ENCODE data around the gene PDP2.
"Not testable (repeated sequence)": the region's sequence is repeated elsewhere in the genome, so short reads cannot be mapped to it uniquely, and the experiment has no call there.

The PDP2 gene

GRCh38 chr16:66856801-66857200, 23.5 kb upstream of the PDP2 start:
- Histone ChIP-seq H3K4me1 (ENCODE audit: insufficient read depth, low read length) (peaks cover 6% of the 10 kb centered on the region), H3K9ac (ENCODE audit: low read length) (no peak overlapping the region), H3K27ac (ENCODE audit: low read depth, low read length) (no peak overlapping the region)

GRCh38 chr16:66857437-66857836, 22.9 kb upstream of the PDP2 start:
- H3K27ac ChIP-seq (ENCODE audit: low read depth, low read length) = no peak overlapping the region
- H3K27me3 ChIP-seq (ENCODE audit: control insufficient read depth in 1 of 2, insufficient read depth in 2 of 2, low read length in 2 of 2) = no peaks in the 10 kb centered on the region
- H3K9me3 ChIP-seq (ENCODE audit: low read length) = no peaks in the 10 kb centered on the region
- H3K9ac ChIP-seq (ENCODE audit: low read length) = no peak overlapping the region
- no peak overlapping the region for H3K4me3 ChIP-seq (ENCODE audit: low read depth in 1 of 2, low read length in 2 of 2)
- H3K36me3 ChIP-seq (ENCODE audit: insufficient read depth, low read length) = no peaks in the 10 kb centered on the region
- peaks cover 6% of the 10 kb centered on the region for H3K4me1 ChIP-seq (ENCODE audit: insufficient read depth, low read length)

More at GRCh38 chr16:66856801-66857200, 23.5 kb upstream of the PDP2 start:
- Histone ChIP-seq H3K9me3 (ENCODE audit: low read length) (no peaks in the 10 kb centered on the region), H3K36me3 (ENCODE audit: insufficient read depth, low read length) (no peaks in the 10 kb centered on the region), H3K4me3 (ENCODE audit: low read depth in 1 of 2, low read length in 2 of 2) (no peak overlapping the region), H3K27me3 (ENCODE audit: control insufficient read depth in 1 of 2, insufficient read depth in 2 of 2, low read length in 2 of 2) (no peaks in the 10 kb centered on the region)

- H3K4me3 ChIP-seq (ENCODE audit: low read depth in 1 of 2, low read length in 2 of 2) = no peak overlapping the region
- no peaks in the 10 kb centered on the region for H3K36me3 ChIP-seq (ENCODE audit: insufficient read depth, low read length)
- H3K4me1 ChIP-seq (ENCODE audit: insufficient read depth, low read length) = peaks cover 6% of the 10 kb centered on the region
- no peak overlapping the region for H3K9ac ChIP-seq (ENCODE audit: low read length)
- H3K9me3 ChIP-seq (ENCODE audit: low read length) = no peaks in the 10 kb centered on the region
- H3K27me3 ChIP-seq (ENCODE audit: control insufficient read depth in 1 of 2, insufficient read depth in 2 of 2, low read length in 2 of 2) = no peaks in the 10 kb centered on the region
- no peak overlapping the region for H3K27ac ChIP-seq (ENCODE audit: low read depth, low read length)
These were observed 21.4 kb upstream of the PDP2 start for GRCh38 chr16:66858740-66859396.

- Histone ChIP-seq H3K27me3 (ENCODE audit: control insufficient read depth in 1 of 2, insufficient read depth in 2 of 2, low read length in 2 of 2) (no peaks in the 10 kb centered on the region), H3K27ac (ENCODE audit: low read depth, low read length) (no peak overlapping the region), H3K4me1 (ENCODE audit: insufficient read depth, low read length) (peaks cover 6% of the 10 kb centered on the region)
These were observed 20.8 kb upstream of the PDP2 start for GRCh38 chr16:66859397-66860068.

GRCh38 chr16:66862023-66862520, 18.2 kb upstream of the PDP2 start:
- Histone ChIP-seq H3K36me3 (ENCODE audit: insufficient read depth, low read length) (no peaks in the 10 kb centered on the region), H3K4me3 (ENCODE audit: low read depth in 1 of 2, low read length in 2 of 2) (no peak overlapping the region), H3K4me1 (ENCODE audit: insufficient read depth, low read length) (peaks cover 6% of the 10 kb centered on the region), H3K9me3 (ENCODE audit: low read length) (no peaks in the 10 kb centered on the region), H3K27ac (ENCODE audit: low read depth, low read length) (no peak overlapping the region), H3K9ac (ENCODE audit: low read length) (no peak overlapping the region), H3K27me3 (ENCODE audit: control insufficient read depth in 1 of 2, insufficient read depth in 2 of 2, low read length in 2 of 2) (no peaks in the 10 kb centered on the region)

More at GRCh38 chr16:66859397-66860068, 20.8 kb upstream of the PDP2 start:
- H3K9me3 ChIP-seq (ENCODE audit: low read length) = no peaks in the 10 kb centered on the region
- H3K4me3 ChIP-seq (ENCODE audit: low read depth in 1 of 2, low read length in 2 of 2) = no peak overlapping the region
- H3K9ac ChIP-seq (ENCODE audit: low read length) = no peak overlapping the region
- H3K36me3 ChIP-seq (ENCODE audit: insufficient read depth, low read length) = no peaks in the 10 kb centered on the region

- Histone ChIP-seq H3K9ac (ENCODE audit: low read length) (no peak overlapping the region), H3K27ac (ENCODE audit: low read depth, low read length) (no peak overlapping the region), H3K27me3 (ENCODE audit: control insufficient read depth in 1 of 2, insufficient read depth in 2 of 2, low read length in 2 of 2) (no peaks in the 10 kb centered on the region), H3K4me3 (ENCODE audit: low read depth in 1 of 2, low read length in 2 of 2) (no peak overlapping the region), H3K4me1 (ENCODE audit: insufficient read depth, low read length) (peaks cover 6% of the 10 kb centered on the region), H3K36me3 (ENCODE audit: insufficient read depth, low read length) (no peaks in the 10 kb centered on the region), H3K9me3 (ENCODE audit: low read length) (no peaks in the 10 kb centered on the region)
These were observed 16.6 kb upstream of the PDP2 start for GRCh38 chr16:66863707-66864106.

GRCh38 chr16:66869424-66869823, 10.9 kb upstream of the PDP2 start:
- no peaks in the 10 kb centered on the region for H3K27me3 ChIP-seq (ENCODE audit: control insufficient read depth in 1 of 2, insufficient read depth in 2 of 2, low read length in 2 of 2)
- no peak overlapping the region for H3K27ac ChIP-seq (ENCODE audit: low read depth, low read length)
- no peak overlapping the region for H3K4me3 ChIP-seq (ENCODE audit: low read depth in 1 of 2, low read length in 2 of 2)
- H3K9me3 ChIP-seq (ENCODE audit: low read length) = no peaks in the 10 kb centered on the region
- no peaks in the 10 kb centered on the region for H3K36me3 ChIP-seq (ENCODE audit: insufficient read depth, low read length)
- H3K9ac ChIP-seq (ENCODE audit: low read length) = no peak overlapping the region
- peaks cover 3% of the 10 kb centered on the region for H3K4me1 ChIP-seq (ENCODE audit: insufficient read depth, low read length)

- H3K27me3 ChIP-seq (ENCODE audit: control insufficient read depth in 1 of 2, insufficient read depth in 2 of 2, low read length in 2 of 2); H3K4me3 ChIP-seq (ENCODE audit: low read depth in 1 of 2, low read length in 2 of 2); H3K9ac ChIP-seq (ENCODE audit: low read length); H3K36me3 ChIP-seq (ENCODE audit: insufficient read depth, low read length); H3K4me1 ChIP-seq (ENCODE audit: insufficient read depth, low read length); H3K27ac ChIP-seq (ENCODE audit: low read depth, low read length); H3K9me3 ChIP-seq (ENCODE audit: low read length): not testable (repeated sequence)
These were observed 9.0 kb upstream of the PDP2 start for GRCh38 chr16:66871363-66871762.

GRCh38 chr16:66871840-66872239, 8.5 kb upstream of the PDP2 start:
- Histone ChIP-seq H3K4me3 (ENCODE audit: low read depth in 1 of 2, low read length in 2 of 2) (no peak overlapping the region), H3K27me3 (ENCODE audit: control insufficient read depth in 1 of 2, insufficient read depth in 2 of 2, low read length in 2 of 2) (no peaks in the 10 kb centered on the region), H3K9ac (ENCODE audit: low read length) (no peak overlapping the region), H3K9me3 (ENCODE audit: low read length) (no peaks in the 10 kb centered on the region), H3K36me3 (ENCODE audit: insufficient read depth, low read length) (no peaks in the 10 kb centered on the region), H3K27ac (ENCODE audit: low read depth, low read length) (no peak overlapping the region), H3K4me1 (ENCODE audit: insufficient read depth, low read length) (peaks cover 3% of the 10 kb centered on the region)

- peak overlapping the region; percentile 14 to 41 for H3K4me3 ChIP-seq (ENCODE audit: low read depth in 1 of 2, low read length in 2 of 2)
- no peaks in the 10 kb centered on the region for H3K27me3 ChIP-seq (ENCODE audit: control insufficient read depth in 1 of 2, insufficient read depth in 2 of 2, low read length in 2 of 2)
- no peak overlapping the region for H3K9ac ChIP-seq (ENCODE audit: low read length)
- peaks cover 3% of the 10 kb centered on the region for H3K4me1 ChIP-seq (ENCODE audit: insufficient read depth, low read length)
- no peak overlapping the region for H3K27ac ChIP-seq (ENCODE audit: low read depth, low read length)
- H3K9me3 ChIP-seq (ENCODE audit: low read length) = no peaks in the 10 kb centered on the region
- no peaks in the 10 kb centered on the region for H3K36me3 ChIP-seq (ENCODE audit: insufficient read depth, low read length)
These were observed 7.8 kb upstream of the PDP2 start for GRCh38 chr16:66872559-66872942.

- H3K36me3 ChIP-seq (ENCODE audit: insufficient read depth, low read length) = no peaks in the 10 kb centered on the region
- H3K9ac ChIP-seq (ENCODE audit: low read length) = no peak overlapping the region
- H3K4me3 ChIP-seq (ENCODE audit: low read depth in 1 of 2, low read length in 2 of 2) = peak overlapping the region; percentile 14 to 41
- H3K4me1 ChIP-seq (ENCODE audit: insufficient read depth, low read length) = peaks cover 3% of the 10 kb centered on the region
- H3K27me3 ChIP-seq (ENCODE audit: control insufficient read depth in 1 of 2, insufficient read depth in 2 of 2, low read length in 2 of 2) = no peaks in the 10 kb centered on the region
- no peaks in the 10 kb centered on the region for H3K9me3 ChIP-seq (ENCODE audit: low read length)
- no peak overlapping the region for H3K27ac ChIP-seq (ENCODE audit: low read depth, low read length)
These were observed 7.2 kb upstream of the PDP2 start for GRCh38 chr16:66872943-66873684.
